ENCODE results near the gene CDAN1.
"Not testable (repeated sequence)": the region's sequence is repeated elsewhere in the genome, so short reads cannot be mapped to it uniquely, and the experiment has no call there.

CDAN1 gene

GRCh38 chr15:42704492-42704926 is 32.4 kb downstream of the CDAN1 start:
- no peak for DNase-seq

- DNase-seq: no peak
Measured at GRCh38 chr15:42696626-42697025, 40.3 kb downstream of the CDAN1 start.

GRCh38 chr15:42695527-42696071 is 41.3 kb downstream of the CDAN1 start:
- DNase-seq: no peak

- DNase-seq: no peak
Measured at GRCh38 chr15:42694398-42694797, 42.5 kb downstream of the CDAN1 start.

- no peak for DNase-seq
Measured at GRCh38 chr15:42693942-42694341, 43.0 kb downstream of the CDAN1 start.

GRCh38 chr15:42693496-42693895 is 43.4 kb downstream of the CDAN1 start:
- DNase-seq: no peak

GRCh38 chr15:42692997-42693396 is 43.9 kb downstream of the CDAN1 start:
- no peak for DNase-seq

GRCh38 chr15:42692536-42692935 is 44.4 kb downstream of the CDAN1 start:
- no peak for DNase-seq

GRCh38 chr15:42691770-42692169 is 45.2 kb downstream of the CDAN1 start:
- no peak for DNase-seq

- DNase-seq: no peak
Measured at GRCh38 chr15:42691308-42691707, 45.6 kb downstream of the CDAN1 start.

- DNase-seq: no peak
Measured at GRCh38 chr15:42688301-42688700, 48.6 kb downstream of the CDAN1 start.

GRCh38 chr15:42687740-42688139 is 49.2 kb downstream of the CDAN1 start:
- DNase-seq: no peak

- DNase-seq: no peak
Measured at GRCh38 chr15:42686281-42686680, 50.6 kb downstream of the CDAN1 start.

GRCh38 chr15:42681119-42681518 is 55.8 kb downstream of the CDAN1 start:
- no peak for DNase-seq

GRCh38 chr15:42680142-42680482 is 56.8 kb downstream of the CDAN1 start:
- not testable (repeated sequence) for DNase-seq

- DNase-seq: no peak
Measured at GRCh38 chr15:42679285-42680141, 57.4 kb downstream of the CDAN1 start.

- no peak for DNase-seq
Measured at GRCh38 chr15:42675021-42675420, 61.9 kb downstream of the CDAN1 start.

- no peak for DNase-seq
Measured at GRCh38 chr15:42674472-42674871, 62.5 kb downstream of the CDAN1 start.
